Activated CD4-positive, alpha-beta T cell treated with anti-CD3 and anti-CD28 coated beads for 4 hours (primary cell): ENCODE results near the gene PCOLCE2.

Experiments used
- DNase-seq, 2 donors: peaks; one replicate each; pipeline ENCODE4 v3.0.0-alpha.2; 2020

Gene PCOLCE2

GRCh38 chr3:142863930-142864920 lies 24.7 kb downstream of the PCOLCE2 start:
- DNase-seq, result no peak

- no peak for DNase-seq
Measured at GRCh38 chr3:142863010-142863817, 25.7 kb downstream of the PCOLCE2 start.

DNA sequence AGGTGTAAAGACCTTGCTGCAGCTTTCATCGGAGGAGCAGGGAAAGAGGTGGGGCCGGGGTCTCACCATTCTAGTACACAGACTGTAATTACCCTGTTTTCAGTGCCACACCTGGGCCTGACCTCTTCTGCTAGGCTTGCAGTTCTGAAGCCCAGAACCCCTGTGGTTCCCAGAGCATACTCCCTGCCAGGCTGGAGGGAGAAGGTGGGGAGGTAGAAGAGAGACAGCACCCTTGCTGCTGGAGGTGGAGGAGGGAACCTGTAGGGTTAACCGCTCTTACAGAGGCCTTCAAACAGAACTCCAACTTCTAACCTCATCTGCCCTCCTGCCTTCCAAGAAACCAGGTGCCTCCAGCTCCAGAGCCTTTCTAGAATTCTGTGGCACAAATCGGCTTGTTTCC lies 27.0 kb downstream of the PCOLCE2 start:
- DNase-seq, result no peak

GRCh38 chr3:142858043-142858442 lies 30.8 kb downstream of the PCOLCE2 start:
- no peak for DNase-seq

- DNase-seq, result no peak
Measured at GRCh38 chr3:142857056-142857455, 31.8 kb downstream of the PCOLCE2 start.

GRCh38 chr3:142853270-142854168 lies 35.4 kb downstream of the PCOLCE2 start:
- DNase-seq, result no peak

DNA sequence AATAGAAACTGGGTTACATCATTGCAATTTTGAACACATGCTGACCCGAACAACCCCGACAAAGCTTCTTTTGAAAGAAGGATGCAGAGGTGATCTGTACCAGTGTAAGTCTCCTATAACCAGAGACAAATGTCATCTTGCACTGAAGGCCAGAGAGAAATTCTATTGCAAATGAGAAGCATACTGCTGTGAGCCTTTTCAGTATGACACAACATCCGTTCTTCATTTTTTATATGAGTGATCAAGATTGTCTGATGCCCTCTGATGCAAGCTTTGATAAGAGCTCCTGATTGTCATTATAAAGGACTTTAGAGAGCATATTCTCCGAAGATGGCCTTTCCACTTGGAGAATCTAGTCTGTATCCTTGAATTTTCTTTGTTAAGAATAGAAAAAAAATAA lies 36.9 kb downstream of the PCOLCE2 start:
- no peak for DNase-seq

GRCh38 chr3:142850395-142851023 lies 38.4 kb downstream of the PCOLCE2 start:
- DNase-seq, result no peak

DNA sequence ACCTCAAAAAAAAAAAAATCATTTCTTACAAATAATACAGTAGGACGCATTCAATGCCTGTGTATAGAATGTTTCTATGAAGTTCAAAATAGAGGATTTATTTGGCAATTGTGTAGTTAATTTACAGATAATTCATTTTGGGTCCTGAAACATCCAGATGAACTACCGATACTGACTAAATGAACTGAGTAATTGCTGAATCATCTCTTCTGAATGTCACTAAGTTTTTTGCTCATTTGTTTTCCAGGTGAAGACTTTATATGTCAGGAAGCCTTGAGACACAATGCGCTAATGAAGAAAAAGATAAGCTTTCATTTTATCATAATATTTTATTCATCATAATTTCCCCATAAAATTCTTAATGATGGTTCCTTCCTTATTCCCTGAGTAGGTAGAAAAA lies 39.7 kb downstream of the PCOLCE2 start:
- DNase-seq, result no peak

- DNase-seq, result no peak
Measured at GRCh38 chr3:142846779-142847577, 41.9 kb downstream of the PCOLCE2 start.

GRCh38 chr3:142844339-142844977 lies 44.4 kb downstream of the PCOLCE2 start:
- DNase-seq, result no peak

DNA sequence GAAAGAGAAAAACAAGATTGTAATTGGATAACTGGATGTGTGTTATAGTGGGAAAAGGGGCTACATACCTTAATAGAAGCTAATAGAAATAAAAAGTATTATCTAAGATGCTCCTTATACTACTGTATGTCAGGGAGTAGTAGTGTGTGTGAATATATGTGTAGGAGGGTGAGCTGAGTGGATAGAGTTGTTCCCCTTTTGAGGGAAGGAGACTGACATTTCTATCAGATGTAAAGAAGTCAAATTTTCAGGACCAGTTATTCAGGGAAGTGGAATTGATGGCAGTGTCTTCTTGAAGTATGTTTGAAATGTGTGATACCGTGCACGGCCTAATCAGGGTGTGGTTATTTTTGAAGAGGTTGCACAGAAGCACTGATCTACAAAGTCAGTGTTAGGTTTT lies 49.1 kb downstream of the PCOLCE2 start:
- DNase-seq, result no peak

GRCh38 chr3:142837526-142837925 lies 51.4 kb downstream of the PCOLCE2 start:
- DNase-seq, result no peak

- DNase-seq, result peak; percentile 14 to 29
Measured at GRCh38 chr3:142828703-142829305, 60.1 kb downstream of the PCOLCE2 start.

- DNase-seq, result no peak
Measured at GRCh38 chr3:142819179-142819578, 69.7 kb downstream of the PCOLCE2 start.

GRCh38 chr3:142818651-142819050 lies 70.2 kb downstream of the PCOLCE2 start:
- DNase-seq, result no peak

GRCh38 chr3:142817897-142818296 lies 71.0 kb downstream of the PCOLCE2 start:
- DNase-seq, result no peak

DNA sequence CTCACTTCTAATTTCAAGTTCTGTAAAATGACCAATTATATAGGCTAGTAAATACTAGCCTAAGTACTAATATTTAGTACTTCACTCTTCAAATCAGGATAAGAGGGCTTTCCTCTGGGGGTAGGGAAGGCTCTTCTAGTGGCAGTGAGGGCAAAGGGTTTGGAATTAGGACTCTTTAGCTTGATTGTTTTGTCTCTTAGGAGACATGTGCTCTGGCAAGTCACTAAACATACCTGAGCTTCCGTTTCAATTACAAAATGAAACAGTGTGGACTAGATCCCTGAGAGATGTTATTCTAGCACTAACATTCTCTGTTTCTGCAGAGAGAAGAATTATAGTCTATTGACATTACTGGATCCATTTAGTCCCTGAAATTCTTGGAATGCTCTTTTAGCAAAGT lies 71.5 kb downstream of the PCOLCE2 start:
- DNase-seq, result no peak

GRCh38 chr3:142815803-142816202 lies 73.1 kb downstream of the PCOLCE2 start:
- DNase-seq, result no peak

DNA sequence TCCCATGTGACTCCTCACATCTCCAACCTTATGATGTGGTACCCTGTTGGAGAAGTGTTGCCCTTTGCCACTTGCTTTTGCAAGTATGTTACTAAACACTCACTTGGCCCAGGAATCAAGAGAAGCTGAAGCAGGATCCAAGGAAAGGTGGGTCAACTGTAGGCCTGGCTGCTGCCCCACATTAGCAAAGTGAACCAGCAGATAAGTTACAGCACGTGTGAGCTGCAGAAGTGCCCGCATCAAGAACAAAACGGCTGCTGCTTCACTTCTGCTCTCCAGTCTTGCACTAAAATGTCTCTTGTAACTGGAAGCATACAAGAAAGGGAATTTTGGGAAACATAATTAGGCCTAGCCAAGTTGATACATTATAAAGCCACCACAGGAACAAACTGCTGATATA lies 79.6 kb downstream of the PCOLCE2 start:
- no peak for DNase-seq
